ENCODE data around the gene TEAD1.

The TEAD1 gene

GRCh38 chr11:12909879-12910278 lies 235.7 kb downstream of the TEAD1 start:
- DNase-seq, result no peak

- DNase-seq, result no peak
These were observed 240.2 kb downstream of the TEAD1 start for GRCh38 chr11:12914400-12914912.

- DNase-seq, result no peak
These were observed 240.9 kb downstream of the TEAD1 start for GRCh38 chr11:12915093-12915492.

DNA sequence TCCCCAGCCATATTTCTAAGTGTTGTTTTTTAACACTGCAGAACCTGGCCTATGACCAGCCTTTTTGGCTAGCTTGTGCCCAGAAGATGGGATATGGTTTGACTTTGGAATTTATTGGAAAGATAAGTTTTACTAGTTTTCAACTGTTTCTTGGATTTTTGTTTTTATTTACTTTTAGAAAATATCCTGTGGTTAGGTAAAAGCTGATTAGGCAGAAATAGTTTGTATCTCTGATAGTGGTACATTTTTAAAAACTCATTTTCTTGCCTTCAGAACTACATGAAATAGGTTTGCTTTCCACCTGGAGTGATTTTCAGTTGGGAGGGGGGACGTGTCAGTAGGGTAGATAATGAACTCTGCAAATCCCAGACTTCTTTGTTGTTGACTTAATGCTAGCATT lies 243.6 kb downstream of the TEAD1 start:
- DNase-seq, result no peak

DNA sequence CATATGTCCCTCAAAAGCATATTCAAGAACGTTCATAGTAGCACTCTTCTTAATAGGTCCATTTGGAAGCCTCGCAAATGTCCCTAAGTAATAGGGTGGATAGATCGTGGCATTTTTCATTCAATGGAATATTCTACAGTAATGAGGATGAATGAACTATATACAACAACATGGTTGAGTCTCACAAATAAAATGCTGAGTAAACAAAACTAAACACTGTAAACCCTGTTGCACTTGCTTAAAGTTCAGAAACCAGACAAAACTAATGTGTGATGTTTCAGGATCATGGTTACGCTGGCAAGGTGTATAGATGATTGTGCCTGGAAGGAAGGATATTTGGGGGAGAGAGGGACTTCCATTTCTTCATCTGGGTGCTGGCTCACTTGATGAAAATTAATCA lies 244.4 kb downstream of the TEAD1 start:
- DNase-seq, result no peak

GRCh38 chr11:12922418-12922817 lies 248.2 kb downstream of the TEAD1 start:
- DNase-seq, result no peak

- DNase-seq, result no peak
These were observed 248.8 kb downstream of the TEAD1 start for GRCh38 chr11:12922980-12923507.

DNA sequence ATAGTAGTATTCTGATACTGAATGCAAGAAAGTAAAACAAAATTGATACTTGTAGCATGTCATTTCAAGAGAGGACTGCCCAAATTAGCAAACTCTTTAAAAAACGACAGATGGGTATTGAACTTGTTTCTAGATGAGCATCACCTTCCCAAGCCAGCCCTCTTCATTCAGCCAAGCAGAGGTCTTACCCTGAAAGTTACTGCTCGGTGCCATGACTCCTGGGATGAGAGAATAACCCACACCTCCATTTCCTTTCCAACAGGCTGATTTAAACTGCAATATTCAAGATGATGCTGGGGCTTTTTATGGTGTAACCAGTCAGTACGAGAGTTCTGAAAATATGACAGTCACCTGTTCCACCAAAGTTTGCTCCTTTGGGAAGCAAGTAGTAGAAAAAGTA lies 250.4 kb downstream of the TEAD1 start:
- no peak for DNase-seq

GRCh38 chr11:12925520-12925919 lies 251.3 kb downstream of the TEAD1 start:
- no peak for DNase-seq

GRCh38 chr11:12927221-12927620 lies 253.0 kb downstream of the TEAD1 start:
- no peak for DNase-seq

DNA sequence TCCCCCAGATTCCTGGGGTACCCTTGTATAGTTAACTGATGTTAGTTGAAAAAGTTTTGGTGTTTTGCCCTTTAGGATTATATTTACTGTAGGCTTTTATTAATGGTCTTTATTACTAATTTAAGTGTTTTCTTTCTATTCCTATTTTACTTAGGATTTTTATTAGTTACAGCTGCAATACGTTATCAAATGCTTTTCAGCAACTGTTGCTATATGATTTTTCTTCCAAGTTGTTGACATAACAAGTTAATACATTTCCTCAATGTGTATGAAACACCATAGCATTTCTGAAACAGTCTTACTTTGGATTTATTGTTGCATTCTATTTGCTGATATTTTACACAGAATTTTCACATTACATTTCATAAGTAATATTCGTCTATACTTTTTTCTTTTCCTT lies 253.7 kb downstream of the TEAD1 start:
- DNase-seq, result no peak

DNA sequence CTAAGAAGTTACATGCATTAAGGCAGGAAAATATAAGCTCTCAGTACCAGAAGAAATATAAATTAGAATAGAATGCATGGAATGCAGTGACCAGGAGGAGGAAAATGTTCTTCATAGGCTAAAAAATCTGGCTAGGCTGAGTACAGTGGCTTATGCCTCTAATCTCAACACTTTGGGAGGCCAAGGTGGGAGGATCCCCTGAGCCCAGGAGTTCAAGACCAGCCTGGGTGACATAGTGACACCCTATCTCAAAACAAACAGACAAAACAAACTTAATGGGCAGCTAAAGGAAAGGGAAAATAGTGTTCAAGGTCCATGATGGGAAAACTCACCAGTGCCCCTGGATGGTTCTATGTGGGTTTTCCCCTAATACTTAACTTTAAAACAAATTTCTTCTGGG lies 256.6 kb downstream of the TEAD1 start:
- DNase-seq, result no peak

- no peak for DNase-seq
These were observed 258.3 kb downstream of the TEAD1 start for GRCh38 chr11:12932485-12932884.

DNA sequence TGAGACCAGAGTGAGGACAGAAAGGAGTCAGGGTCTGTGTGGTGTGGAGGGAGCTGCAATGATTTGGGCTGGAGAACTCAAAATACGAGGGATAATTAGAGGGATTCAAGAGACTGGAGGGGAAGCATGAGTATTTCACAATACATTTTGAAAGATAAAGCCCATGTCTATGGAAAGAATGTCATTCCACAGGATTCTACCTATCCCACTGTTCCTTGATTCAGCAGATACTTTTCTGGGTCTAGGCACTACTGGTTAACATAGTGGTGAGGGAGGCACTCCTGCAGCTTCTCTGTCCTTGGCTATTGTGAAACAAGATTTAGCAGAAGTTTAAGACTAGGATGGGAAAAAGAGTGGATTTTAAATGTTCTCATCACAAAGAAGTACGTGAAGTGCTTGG lies 262.0 kb downstream of the TEAD1 start:
- no peak for DNase-seq

GRCh38 chr11:12938590-12939247 lies 264.5 kb downstream of the TEAD1 start:
- no peak for DNase-seq

- no peak for DNase-seq
These were observed 267.4 kb downstream of the TEAD1 start for GRCh38 chr11:12941671-12942070.

DNA sequence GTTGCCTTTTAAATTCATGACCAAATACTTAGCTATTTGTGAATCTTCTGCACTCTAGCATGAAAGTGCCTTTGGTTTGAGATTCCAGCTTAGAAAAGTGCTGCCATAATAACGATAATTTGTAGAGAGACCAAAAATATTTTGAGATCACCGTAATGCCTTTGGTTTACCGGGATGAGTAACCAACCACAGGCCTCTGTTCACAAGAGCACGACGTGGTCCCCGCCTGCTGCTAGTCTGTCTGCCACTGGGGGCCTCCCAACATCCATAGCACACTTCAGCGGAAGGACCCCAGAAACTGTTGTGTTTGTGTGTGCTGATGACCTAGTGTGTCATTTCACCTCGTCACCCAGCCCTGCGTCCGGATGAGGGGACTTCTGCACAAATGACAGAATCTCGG lies 267.9 kb downstream of the TEAD1 start:
- DNase-seq, result no peak

DNA sequence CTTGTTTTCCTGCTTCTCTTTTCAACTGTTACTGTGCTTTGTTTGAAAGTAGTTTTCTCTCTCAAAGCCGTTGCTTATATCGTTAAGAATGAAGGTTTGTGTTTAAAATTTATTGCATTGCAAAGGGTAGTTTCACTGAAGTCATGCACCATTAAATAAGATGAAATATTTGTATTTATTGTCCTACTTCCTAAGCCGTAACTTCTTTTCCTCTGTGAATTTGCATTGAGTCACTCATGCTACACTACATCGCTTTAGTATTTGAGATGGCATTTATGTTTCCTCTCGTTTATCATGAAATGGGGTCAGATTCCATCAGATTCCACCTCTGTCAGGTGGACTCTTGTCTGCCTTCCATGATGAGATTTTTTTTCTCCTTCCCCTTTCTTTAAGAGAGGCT lies 269.1 kb downstream of the TEAD1 start:
- no peak for DNase-seq

GRCh38 chr11:12944889-12945288 lies 270.7 kb downstream of the TEAD1 start:
- DNase-seq, result no peak

GRCh38 chr11:12949453-12949852 lies 275.2 kb downstream of the TEAD1 start:
- DNase-seq, result no peak

DNA sequence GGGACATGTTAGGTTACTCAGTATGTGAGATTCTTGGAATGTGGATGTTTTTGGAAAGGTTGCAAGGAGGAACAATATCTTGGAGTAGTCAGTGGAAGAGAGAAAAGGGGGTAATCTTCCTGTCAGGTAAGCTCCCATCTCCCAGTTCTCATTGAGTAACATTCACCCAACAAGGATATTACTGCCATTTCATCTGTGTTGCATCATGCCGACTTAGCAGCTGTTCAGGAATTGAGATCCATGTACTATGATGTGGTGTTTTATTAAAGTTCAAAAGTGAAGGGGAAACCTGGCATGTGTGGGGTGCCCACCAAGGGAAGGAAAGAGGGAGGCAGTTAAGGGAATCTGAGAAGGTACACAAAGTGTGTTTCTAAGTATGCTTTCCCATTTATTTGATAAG lies 276.4 kb downstream of the TEAD1 start:
- no peak for DNase-seq

DNA sequence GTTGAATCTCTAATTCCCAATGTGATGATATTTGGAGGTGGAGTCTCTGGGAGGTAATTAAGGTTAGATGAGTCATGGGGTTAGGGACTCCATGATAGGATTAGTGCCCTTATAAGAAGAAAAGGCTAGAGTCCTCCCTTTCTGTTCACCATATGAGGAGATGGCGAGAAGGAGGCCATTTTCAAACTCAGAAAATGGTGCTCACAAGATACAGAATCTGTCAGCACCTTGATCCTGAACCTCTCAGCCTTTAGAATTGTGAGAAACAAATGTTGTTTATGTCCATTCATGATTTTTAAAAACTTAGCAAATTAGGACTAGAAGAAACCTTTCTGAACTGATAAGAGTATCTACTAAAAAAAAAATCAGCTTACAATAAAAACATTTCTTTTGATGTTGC lies 277.2 kb downstream of the TEAD1 start:
- no peak for DNase-seq

GRCh38 chr11:12952094-12952493 lies 277.9 kb downstream of the TEAD1 start:
- no peak for DNase-seq

- DNase-seq, result no peak
These were observed 284.8 kb downstream of the TEAD1 start for GRCh38 chr11:12958986-12959385.

DNA sequence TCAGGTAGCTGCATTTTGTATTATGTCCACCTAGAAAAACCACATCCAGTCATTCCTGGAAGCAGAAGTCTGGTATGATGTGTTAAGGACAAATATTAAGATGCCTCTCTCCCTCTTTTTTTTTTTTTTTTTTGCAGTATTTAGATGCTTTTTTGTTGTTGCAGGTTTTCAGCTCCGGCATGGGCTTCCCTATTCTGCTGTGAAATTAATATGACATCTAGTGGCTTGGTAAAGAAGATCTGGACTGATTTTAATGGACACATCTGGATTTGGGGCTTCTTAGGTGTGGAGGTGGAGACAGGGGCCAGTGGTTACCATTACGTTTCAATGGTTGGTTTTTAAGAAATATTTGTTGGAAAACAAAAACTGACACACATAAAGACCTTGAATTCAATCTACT lies 287.4 kb downstream of the TEAD1 start:
- no peak for DNase-seq
